IMR-90 (cell line): ENCODE results near the gene VAV3. TPM values are rescaled to one million over a fixed set of nuclear protein-coding genes. Genes with fewer than 3 reads are reported as not detected.

ENCODE experiments used
- ATAC-seq: fragments of 200-7000 bp; cut with Tn5 transposase; 2 replicates; pipeline ENCODE4 v1.9.1; 2020; ENCODE audit warnings: low read depth, mild to moderate bottlenecking, moderate library complexity
- BruUV-seq: library from RNA; stranded (reverse); fragments of 400-500 nt; replicated peaks from 2 replicates; lab custom pipeline; 2021; lab: Mats Ljungman, UMichigan
- CTCF ChIA-PET: fragments of 300-600 bp; formaldehyde crosslinking; extraction: SDS; loops from one replicate; lab custom pipeline; 2021; ENCODE audit warnings: antibody characterized with exemption; lab: Yijun Ruan, JAX
- POLR2A ChIA-PET: fragments of 300-600 bp; sonication (Branson Sonifier 250); formaldehyde crosslinking; loops from one replicate; lab custom pipeline; 2022; ENCODE audit warnings: antibody characterized with exemption; ENCODE audit not compliant: unreplicated experiment; lab: Charles Lee
- DNase-seq: peaks from one replicate; pipeline ENCODE4 v3.0.0; 2013
- H2AFZ ChIP-seq: replicated peaks from 2 replicates; pipeline ENCODE3; 2013; ENCODE audit warnings: low read length, mild to moderate bottlenecking; ENCODE audit not compliant: poor library complexity
- H2AK5ac ChIP-seq: 2 replicates; pipeline ENCODE4 v1.6.1; 2013; ENCODE audit warnings: low read depth, low read length, inconsistent platforms
- H2AK9ac ChIP-seq: replicated peaks from 2 replicates; pipeline ENCODE3; 2013; ENCODE audit warnings: mild to moderate bottlenecking, low read depth, low read length, moderate library complexity; ENCODE audit not compliant: poor library complexity
- H2BK120ac ChIP-seq: 2 replicates; pipeline ENCODE4 v1.6.1; 2013; ENCODE audit warnings: low read depth, low read length, inconsistent platforms
- H2BK15ac ChIP-seq: 3 replicates; pipeline ENCODE4 v1.6.1; 2013; ENCODE audit warnings: low read depth, low read length, inconsistent platforms
- H2BK20ac ChIP-seq: 2 replicates; pipeline ENCODE4 v1.6.1; 2013; ENCODE audit warnings: low read depth, mild to moderate bottlenecking, inconsistent platforms, low read length, moderate library complexity
- H2BK5ac ChIP-seq: 2 replicates; pipeline ENCODE4 v1.6.1; 2013; ENCODE audit warnings: mild to moderate bottlenecking, low read depth, low read length, inconsistent platforms; ENCODE audit not compliant: poor library complexity, severe bottlenecking
- H3K14ac ChIP-seq: replicated peaks from 2 replicates; pipeline ENCODE4 v1.6.1; 2013; ENCODE audit warnings: low read depth, low read length, inconsistent platforms
- H3K18ac ChIP-seq: 2 replicates; pipeline ENCODE4 v1.6.1; 2013; ENCODE audit warnings: low read depth, low read length, control low read depth
- H3K23ac ChIP-seq: 2 replicates; pipeline ENCODE4 v1.6.1; 2013; ENCODE audit warnings: low read depth, low read length, inconsistent platforms
- H3K27ac ChIP-seq: 2 replicates; pipeline ENCODE4 v1.5.1; 2013; ENCODE audit warnings: mild to moderate bottlenecking, control low read depth, low read length; ENCODE audit not compliant: insufficient read depth
- H3K27me3 ChIP-seq: 2 replicates; pipeline ENCODE4 v1.6.1; 2013; ENCODE audit warnings: low read length; ENCODE audit not compliant: control insufficient read depth, insufficient read depth
- H3K36me3 ChIP-seq: 2 replicates; pipeline ENCODE4 v1.6.1; 2013; ENCODE audit warnings: low read length, mixed read lengths; ENCODE audit not compliant: control insufficient read depth, insufficient read depth
- H3K4ac ChIP-seq: 2 replicates; pipeline ENCODE4 v1.6.1; 2013; ENCODE audit warnings: low read depth, low read length, inconsistent platforms
- H3K4me1 ChIP-seq: 2 replicates; pipeline ENCODE4 v1.6.1; 2013; ENCODE audit warnings: low read length, mixed read lengths; ENCODE audit not compliant: control insufficient read depth, insufficient read depth
- H3K4me2 ChIP-seq: 2 replicates; pipeline ENCODE4 v1.6.1; 2013; ENCODE audit warnings: low read depth, mild to moderate bottlenecking, control low read depth, low read length, moderate library complexity
- H3K4me3 ChIP-seq: 2 replicates; pipeline ENCODE4 v1.5.1; 2013; ENCODE audit warnings: low read depth, mild to moderate bottlenecking, control low read depth, low read length, moderate library complexity; ENCODE audit not compliant: insufficient read depth
- H3K56ac ChIP-seq: 2 replicates; pipeline ENCODE4 v1.6.1; 2013; ENCODE audit warnings: low read length, inconsistent platforms; ENCODE audit not compliant: insufficient read depth; ENCODE audit errors: extremely low read depth
- H3K79me1 ChIP-seq, 2 experiments: 2 replicates each; pipeline ENCODE4 v1.6.1; 2013; ENCODE audit warnings: low read length in 2 of 2, inconsistent platforms in 1 of 2, low read depth in 1 of 2
- H3K9ac ChIP-seq: 2 replicates; pipeline ENCODE4 v1.6.1; 2013; ENCODE audit warnings: low read depth, low read length, control low read depth
- H3K9me1 ChIP-seq: 2 replicates; pipeline ENCODE4 v1.6.1; 2013; ENCODE audit warnings: low read length, inconsistent platforms; ENCODE audit not compliant: insufficient read depth
- H3K9me3 ChIP-seq: 2 replicates; pipeline ENCODE4 v1.6.1; 2013; ENCODE audit warnings: low read length; ENCODE audit not compliant: control insufficient read depth, insufficient read depth
- H4K20me1 ChIP-seq: 2 replicates; pipeline ENCODE4 v1.6.1; 2013; ENCODE audit warnings: low read length, inconsistent platforms; ENCODE audit not compliant: insufficient read depth
- H4K5ac ChIP-seq: 2 replicates; pipeline ENCODE4 v1.6.1; 2013; ENCODE audit warnings: mild to moderate bottlenecking, low read depth, low read length, control low read depth
- H4K8ac ChIP-seq, 2 experiments: 2 replicates each; pipeline ENCODE4 v1.6.1; 2013; ENCODE audit warnings: low read depth in 2 of 2, low read length in 2 of 2, control low read depth in 1 of 2, inconsistent platforms in 1 of 2
- H4K91ac ChIP-seq: 2 replicates; pipeline ENCODE4 v1.6.1; 2013; ENCODE audit warnings: low read depth, low read length, inconsistent platforms; ENCODE audit not compliant: insufficient read depth
- BHLHE40 ChIP-seq: fragments of 150-350 bp; IDR thresholded peaks from 2 replicates; pipeline ENCODE4 v1.6.1; 2016; ENCODE audit warnings: mild to moderate bottlenecking, low read depth, low read length
- CEBPB ChIP-seq: IDR thresholded peaks from 2 replicates; pipeline ENCODE4 v1.6.1; 2012; ENCODE audit warnings: low read depth, low read length, improper control_type of control experiment
- CHD1 ChIP-seq: IDR thresholded peaks from 2 replicates; pipeline ENCODE4 v1.6.1; 2012; ENCODE audit warnings: low read depth, low read length, improper control_type of control experiment
- CTCF ChIP-seq: conservative IDR thresholded peaks from 2 replicates; pipeline ENCODE4 v1.5.1; 2012; ENCODE audit warnings: mild to moderate bottlenecking, low read depth, low read length, improper control_type of control experiment
- ELK1 ChIP-seq: fragments of 150-350 bp; IDR thresholded peaks from 2 replicates; pipeline ENCODE4 v1.6.1; 2016; ENCODE audit warnings: low read depth, mild to moderate bottlenecking, low read length, moderate library complexity, borderline replicate concordance
- FOS ChIP-seq: fragments of 150-350 bp; IDR thresholded peaks from 2 replicates; pipeline ENCODE4 v1.6.1; 2016; ENCODE audit warnings: low read depth, low read length
- MAFK ChIP-seq: IDR thresholded peaks from 2 replicates; pipeline ENCODE4 v1.6.1; 2012; ENCODE audit warnings: low read depth, low read length, improper control_type of control experiment
- MAZ ChIP-seq: IDR thresholded peaks from 2 replicates; pipeline ENCODE4 v1.6.1; 2012; ENCODE audit warnings: low read depth, mild to moderate bottlenecking, low read length, improper control_type of control experiment, moderate library complexity, borderline replicate concordance
- MXI1 ChIP-seq: IDR thresholded peaks from 2 replicates; pipeline ENCODE4 v1.6.1; 2012; ENCODE audit warnings: low read depth, mild to moderate bottlenecking, low read length, moderate library complexity, borderline replicate concordance
- NFE2L2 ChIP-seq: fragments of 150-350 bp; IDR thresholded peaks from 2 replicates; pipeline ENCODE4 v1.6.1; 2016; ENCODE audit warnings: low read depth, mild to moderate bottlenecking, low read length
- POLR2A ChIP-seq: IDR thresholded peaks from 2 replicates; pipeline ENCODE4 v1.6.1; 2012; ENCODE audit warnings: mild to moderate bottlenecking, low read depth, low read length
- RAD21 ChIP-seq: IDR thresholded peaks from 2 replicates; pipeline ENCODE4 v1.6.1; 2012; ENCODE audit warnings: low read length, improper control_type of control experiment
- RCOR1 ChIP-seq: IDR thresholded peaks from 2 replicates; pipeline ENCODE4 v1.6.1; 2012; ENCODE audit warnings: mild to moderate bottlenecking, low read length, improper control_type of control experiment; ENCODE audit not compliant: insufficient replicate concordance
- SMC3 ChIP-seq: fragments of 150-350 bp; IDR thresholded peaks from 2 replicates; pipeline ENCODE4 v1.6.1; 2016; ENCODE audit warnings: low read depth, mild to moderate bottlenecking, antibody characterized with exemption, low read length, moderate library complexity
- USF2 ChIP-seq: fragments of 150-350 bp; IDR thresholded peaks from 2 replicates; pipeline ENCODE4 v1.6.1; 2017; ENCODE audit warnings: mild to moderate bottlenecking, antibody characterized with exemption, low read length, low read depth
- WGBS, 2 experiments: methylation state at CpG; one replicate each; pipeline versions ENCODE4 v1.1.5 to v1.1.7; 2013; ENCODE audit warnings: missing lambda C conversion rate in 2 of 2; ENCODE audit not compliant: insufficient read length in 1 of 2; ENCODE audit errors: extremely low coverage in 2 of 2; 5-methylcytosine and 5-hydroxymethylcytosine counted together
- dilution Hi-C: fragments of 300-500 bp; cut with HindIII; formaldehyde crosslinking; loops from one replicate; pipeline ENCODE4 v1.14.3; 2018; ENCODE audit warnings: low sequenced_read_pairs; ENCODE audit not compliant: unreplicated experiment
- in situ Hi-C: fragments of 300-500 bp; cut with MboI; formaldehyde crosslinking; loops from 3 replicates; pipeline ENCODE4 v1.14.3; 2019; ENCODE audit warnings: low sequenced_read_pairs, inconsistent platforms, mixed read lengths
- intact Hi-C: fragments of 100-400 bp; cut with micrococcal nuclease; formaldehyde crosslinking; loops from 2 replicates; pipeline ENCODE4 v1.10.0; 2022
- polyA plus RNA-seq, 3 experiments: library from polyadenylated mRNA; depleted of rRNA; stranded (reverse); fragments of >200 nt; gene quantifications; 2 replicates each; pipeline ENCODE4 v1.2.3, GENCODE V29; 2012; ENCODE audit warnings: low replicate concordance in 1 of 3
- total RNA-seq: library from RNA; depleted of rRNA; stranded (reverse); fragments of >200 nt; gene quantifications from 2 replicates; pipeline ENCODE4 v1.2.3, GENCODE V29; 2012

Gene VAV3
- total and polyA plus RNA-seq, 2 of the 4 experiments (the other 2 are of a cell fraction), result 0.12 to 0.18 TPM

GRCh38 chr1:107920561-107920960, 44.4 kb downstream of the VAV3 start:
- no peak overlapping the region for H3K14ac ChIP-seq
- H2AK5ac ChIP-seq, result no peak overlapping the region
- no peak overlapping the region for H2BK120ac ChIP-seq
- H2BK20ac ChIP-seq, result no peak overlapping the region
- no peaks in the 10 kb centered on the region for H4K20me1 ChIP-seq
- no peak overlapping the region for H3K56ac ChIP-seq
- H2AFZ ChIP-seq, result no peak overlapping the region
- H3K4me3 ChIP-seq, result no peak overlapping the region
- dilution Hi-C loops, result no loop called here
- H4K8ac ChIP-seq, result no peak overlapping the region
- ATAC-seq, result no peak
- no peaks in the 10 kb centered on the region for H3K4me1 ChIP-seq
- H3K9me1 ChIP-seq, result no peaks in the 10 kb centered on the region
- no peak overlapping the region for H2BK5ac ChIP-seq
- no peak overlapping the region for H2AK9ac ChIP-seq
- H3K23ac ChIP-seq, result no peak overlapping the region
- H3K9me3 ChIP-seq, result no peaks in the 10 kb centered on the region
- no peak overlapping the region for H3K9ac ChIP-seq
- H3K36me3 ChIP-seq, result no peaks in the 10 kb centered on the region
- H3K79me1 ChIP-seq, result no peaks in the 10 kb centered on the region
- no TSS peak for BruUV-seq
- H4K5ac ChIP-seq, result no peak overlapping the region
- WGBS, 2 experiments, result no CpG with 5 or more reads among the region's 1 CpG
- ChIA-PET CTCF (no interaction called here), POLR2A (no interaction called here)
- H2BK15ac ChIP-seq, result no peak overlapping the region
- no peak overlapping the region for H3K18ac ChIP-seq
- in situ Hi-C loops, result no loop called here
- intact Hi-C loops, result no loop called here
- TF ChIP-seq MXI1, result no peak
- TF ChIP-seq POLR2A, result no peak
- no peak for TF ChIP-seq FOS
- TF ChIP-seq MAFK, result no peak
- TF ChIP-seq CEBPB, result no peak
- TF ChIP-seq CHD1, result no peak
- no peak for TF ChIP-seq CTCF
- no peak for TF ChIP-seq SMC3
- TF ChIP-seq RAD21, result no peak
- TF ChIP-seq USF2, result no peak
- TF ChIP-seq NFE2L2, result no peak
- no peak for TF ChIP-seq RCOR1
- no peak for TF ChIP-seq MAZ
- TF ChIP-seq ELK1, result no peak
- TF ChIP-seq BHLHE40, result no peak
- no peak for DNase-seq
- H3K4me2 ChIP-seq, result no peak overlapping the region
- no peak overlapping the region for H3K27ac ChIP-seq
- no peak overlapping the region for H4K91ac ChIP-seq
- H3K27me3 ChIP-seq, result no peaks in the 10 kb centered on the region
- H3K4ac ChIP-seq, result no peak overlapping the region
